RWPE2 (cell line): ENCODE data around the gene CIB4.
"Not testable (repeated sequence)": the region's sequence is repeated elsewhere in the genome, so short reads cannot be mapped to it uniquely, and the experiment has no call there.

ENCODE experiments used
- ATAC-seq: fragments of 200-7000 bp; cut with Tn5 transposase; 3 replicates; pipeline ENCODE4 v1.9.1; 2021; ENCODE audit warnings: low read depth
- DNase-seq: peaks from one replicate; pipeline ENCODE4 v3.0.0-alpha.2; 2020; ENCODE audit warnings: low spot score
- H3K27ac ChIP-seq: fragments of 450-650 bp; 2 replicates; pipeline ENCODE4 v1.5.1; 2017; ENCODE audit warnings: mild to moderate bottlenecking; ENCODE audit not compliant: poor library complexity, severe bottlenecking
- H3K27me3 ChIP-seq: fragments of 250-450 bp; sonication (Bioruptor Pico); 2 replicates; pipeline ENCODE4 v1.5.1; 2021; ENCODE audit warnings: mild to moderate bottlenecking, moderate library complexity; ENCODE audit not compliant: insufficient read depth, poor library complexity, severe bottlenecking
- H3K36me3 ChIP-seq: fragments of 250-450 bp; sonication (Bioruptor Pico); 2 replicates; pipeline ENCODE4 v1.5.1; 2020; ENCODE audit warnings: low read depth, mild to moderate bottlenecking, moderate library complexity
- H3K4me1 ChIP-seq: fragments of 250-450 bp; sonication (Bioruptor Pico); 2 replicates; pipeline ENCODE4 v1.5.1; 2021; ENCODE audit warnings: mild to moderate bottlenecking, moderate library complexity; ENCODE audit not compliant: insufficient read depth, poor library complexity, severe bottlenecking
- H3K4me3 ChIP-seq: fragments of 250-450 bp; sonication (Bioruptor Pico); 2 replicates; pipeline ENCODE4 v1.5.1; 2021; ENCODE audit warnings: mild to moderate bottlenecking, moderate library complexity; ENCODE audit not compliant: severe bottlenecking
- H3K9me3 ChIP-seq: fragments of 250-450 bp; sonication (Bioruptor Pico); 2 replicates; pipeline ENCODE4 v1.5.1; 2021; ENCODE audit warnings: mild to moderate bottlenecking, moderate library complexity; ENCODE audit not compliant: severe bottlenecking
- TF ChIP-seq, protein P1 (sequence below): fragments of 450-650 bp; IDR thresholded peaks from one replicate; pipeline ENCODE4 v1.5.1; 2017; ENCODE audit warnings: mild to moderate bottlenecking, moderate library complexity; ENCODE audit not compliant: poor library complexity, severe bottlenecking

The CIB4 gene

DNA sequence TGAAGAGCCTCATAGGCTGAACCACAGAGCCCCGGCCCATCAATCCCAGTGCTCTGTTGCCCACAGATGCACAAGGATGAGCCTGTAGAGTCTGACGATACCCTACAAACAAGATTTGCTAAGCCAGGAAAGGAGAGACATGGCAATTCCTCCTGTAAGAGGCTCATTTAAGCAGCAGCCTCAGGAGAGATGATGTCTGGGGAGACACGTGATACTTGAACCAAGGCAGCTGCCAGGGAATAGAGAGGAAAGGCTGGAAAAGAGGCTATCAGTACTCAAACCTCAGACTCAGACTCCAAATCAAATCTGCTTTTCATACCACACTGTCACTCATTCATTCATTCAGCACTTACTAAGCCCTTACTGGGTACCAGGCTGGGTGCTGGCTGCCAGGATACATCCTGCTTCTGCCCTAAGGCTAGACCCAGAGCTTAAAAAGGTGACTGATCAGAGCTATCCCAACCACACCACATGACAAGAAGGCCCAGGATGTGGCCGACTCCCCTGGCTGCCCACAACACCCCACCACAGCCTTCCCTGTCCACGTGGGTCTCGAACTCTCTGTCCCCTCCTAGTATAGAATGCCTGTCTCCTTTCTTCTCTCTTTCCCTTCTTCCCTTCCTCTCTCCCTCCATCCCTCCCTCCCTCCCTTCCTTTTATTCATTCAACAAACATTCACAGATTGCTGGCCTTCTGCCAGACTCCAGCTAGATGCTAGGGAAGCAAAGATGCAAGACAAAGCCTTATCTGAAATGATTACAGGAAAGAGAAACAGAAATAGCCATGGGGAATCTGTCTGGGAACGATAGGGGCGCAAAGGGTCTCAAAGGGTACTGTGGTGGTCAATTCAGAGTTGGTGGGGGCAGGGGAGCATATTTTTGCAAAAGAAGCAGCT lies 27.9 kb upstream of the CIB4 start:
- Histone ChIP-seq H3K9me3 (no peaks in the 10 kb centered on the region), H3K4me1 (no peaks in the 10 kb centered on the region), H3K27me3 (no peaks in the 10 kb centered on the region), H3K36me3 (no peaks in the 10 kb centered on the region), H3K27ac (no peak overlapping the region), H3K4me3 (no peak overlapping the region)
- DNase-seq (no peak), ATAC-seq (no peak)
- TF ChIP-seq, protein P1, sequence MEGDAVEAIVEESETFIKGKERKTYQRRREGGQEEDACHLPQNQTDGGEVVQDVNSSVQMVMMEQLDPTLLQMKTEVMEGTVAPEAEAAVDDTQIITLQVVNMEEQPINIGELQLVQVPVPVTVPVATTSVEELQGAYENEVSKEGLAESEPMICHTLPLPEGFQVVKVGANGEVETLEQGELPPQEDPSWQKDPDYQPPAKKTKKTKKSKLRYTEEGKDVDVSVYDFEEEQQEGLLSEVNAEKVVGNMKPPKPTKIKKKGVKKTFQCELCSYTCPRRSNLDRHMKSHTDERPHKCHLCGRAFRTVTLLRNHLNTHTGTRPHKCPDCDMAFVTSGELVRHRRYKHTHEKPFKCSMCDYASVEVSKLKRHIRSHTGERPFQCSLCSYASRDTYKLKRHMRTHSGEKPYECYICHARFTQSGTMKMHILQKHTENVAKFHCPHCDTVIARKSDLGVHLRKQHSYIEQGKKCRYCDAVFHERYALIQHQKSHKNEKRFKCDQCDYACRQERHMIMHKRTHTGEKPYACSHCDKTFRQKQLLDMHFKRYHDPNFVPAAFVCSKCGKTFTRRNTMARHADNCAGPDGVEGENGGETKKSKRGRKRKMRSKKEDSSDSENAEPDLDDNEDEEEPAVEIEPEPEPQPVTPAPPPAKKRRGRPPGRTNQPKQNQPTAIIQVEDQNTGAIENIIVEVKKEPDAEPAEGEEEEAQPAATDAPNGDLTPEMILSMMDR, result no peak

DNA sequence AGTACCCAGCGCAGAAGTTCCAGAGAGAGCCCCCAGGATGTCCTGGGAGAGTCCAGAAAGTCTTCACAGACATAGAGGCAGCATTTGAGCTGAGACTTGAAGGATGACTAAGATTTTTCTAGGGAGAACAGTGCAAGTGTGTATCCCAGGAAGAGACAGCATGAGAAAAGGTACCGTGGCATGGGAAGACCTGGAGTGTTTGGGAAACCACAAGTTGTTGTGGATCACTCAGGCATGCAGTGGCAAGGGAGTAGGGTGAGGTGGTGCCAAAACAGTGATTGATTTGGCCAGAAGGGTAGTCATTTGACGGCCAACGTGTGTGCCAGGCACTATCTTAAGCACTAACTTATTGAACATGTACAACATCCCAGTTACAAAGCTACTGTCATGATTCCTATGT lies 26.9 kb upstream of the CIB4 start:
- ATAC-seq (no peak), DNase-seq (no peak)
- Histone ChIP-seq H3K36me3 (no peaks in the 10 kb centered on the region), H3K27me3 (no peaks in the 10 kb centered on the region), H3K4me3 (no peak overlapping the region), H3K9me3 (no peaks in the 10 kb centered on the region), H3K4me1 (no peaks in the 10 kb centered on the region), H3K27ac (no peak overlapping the region)
- TF ChIP-seq, protein P1, result no peak

DNA sequence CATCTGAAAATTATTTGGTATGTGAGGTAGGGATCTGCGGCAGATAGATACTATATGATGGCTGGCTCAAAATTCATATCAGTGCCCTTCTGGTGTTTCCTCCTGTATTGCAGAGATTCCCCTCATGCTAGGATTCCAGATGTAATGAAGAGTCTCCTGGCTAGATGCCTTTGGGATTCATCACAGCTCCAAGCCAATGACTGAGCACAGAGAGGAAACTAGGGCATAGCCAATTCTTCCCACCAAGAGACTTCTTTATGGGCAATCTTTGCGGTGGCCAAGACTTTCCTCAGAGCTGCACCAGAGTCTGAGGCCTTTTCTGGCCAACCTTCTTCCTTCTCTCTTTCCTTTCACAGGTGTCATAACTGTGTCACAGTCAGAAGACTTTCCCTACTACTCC lies 25.5 kb upstream of the CIB4 start:
- ATAC-seq (no peak), DNase-seq (no peak)
- Histone ChIP-seq H3K27me3 (no peaks in the 10 kb centered on the region), H3K4me1 (no peaks in the 10 kb centered on the region), H3K27ac (no peak overlapping the region), H3K36me3 (no peaks in the 10 kb centered on the region), H3K9me3 (no peaks in the 10 kb centered on the region), H3K4me3 (no peak overlapping the region)
- TF ChIP-seq, protein P1, result no peak

DNA sequence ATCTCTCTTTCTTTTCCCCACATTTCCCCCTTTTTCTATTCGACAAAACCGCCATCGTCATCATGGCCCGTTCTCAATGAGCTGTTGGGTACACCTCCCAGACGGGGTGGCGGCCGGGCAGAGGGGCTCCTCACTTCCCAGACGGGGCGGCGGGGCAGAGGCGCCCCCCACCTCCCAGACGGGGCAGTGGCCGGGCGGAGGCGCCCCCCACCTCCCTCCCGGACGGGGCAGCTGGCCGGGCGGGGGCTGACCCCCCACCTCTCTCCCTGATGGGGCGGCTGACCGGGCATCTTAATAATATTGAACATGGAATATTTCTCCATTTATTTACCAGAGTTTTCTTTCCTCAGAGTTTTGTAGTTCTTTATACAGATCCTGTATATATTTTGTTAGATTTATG lies 24.1 kb upstream of the CIB4 start:
- not testable (repeated sequence) for H3K4me3 ChIP-seq, H3K4me1 ChIP-seq, H3K36me3 ChIP-seq, H3K27ac ChIP-seq, H3K9me3 ChIP-seq, H3K27me3 ChIP-seq, DNase-seq, ATAC-seq

DNA sequence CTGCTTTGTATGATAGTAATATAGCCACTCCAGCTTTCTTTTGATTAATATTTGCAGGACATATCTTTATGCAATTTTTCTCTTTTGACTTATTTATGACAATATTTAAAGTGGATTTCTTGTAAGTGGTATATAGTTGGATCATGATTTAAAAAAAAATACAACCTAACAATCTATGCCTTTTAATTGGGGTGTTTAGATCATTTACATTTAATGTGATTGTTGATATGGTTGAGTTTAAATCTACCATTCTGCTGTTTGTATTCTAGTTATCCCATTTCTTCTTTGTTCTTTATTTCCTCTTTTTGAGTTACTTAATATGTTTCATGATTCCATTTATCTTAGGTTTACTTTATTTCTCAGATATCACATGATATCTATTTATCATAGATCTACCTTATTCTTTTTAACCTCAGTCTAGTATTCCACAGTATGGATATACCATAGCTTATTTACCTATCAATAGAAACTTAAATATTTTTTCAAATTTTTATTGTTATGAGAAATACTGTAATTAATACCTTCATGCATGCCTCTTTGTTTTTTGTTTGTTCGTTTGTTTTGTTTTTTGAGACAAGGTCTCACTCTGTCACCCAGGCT lies 19.3 kb upstream of the CIB4 start:
- peaks cover 4% of the 10 kb centered on the region for H3K27me3 ChIP-seq
- TF ChIP-seq, protein P1, result no peak
- DNase-seq, result no peak
- H3K36me3 ChIP-seq, result no peaks in the 10 kb centered on the region
- H3K4me1 ChIP-seq, result no peaks in the 10 kb centered on the region
- H3K9me3 ChIP-seq, result peaks cover 8% of the 10 kb centered on the region
- no peak for ATAC-seq
- no peak overlapping the region for H3K27ac ChIP-seq
- H3K4me3 ChIP-seq, result no peak overlapping the region
